Stimulated activated naive CD8-positive, alpha-beta T cell treated with anti-CD3 and anti-CD28 coated beads, Interleukin-15, Interleukin-2, amounts not matched to agents 100 ng/mL and 50 ng/mL, for 24 hours (primary cell): ENCODE measurements around the gene GRIK2.

Experiments used
- H3K27ac Mint-ChIP-seq: one replicate; pipeline ENCODE4 v1.8.0; 2021; ENCODE audit warnings: mild to moderate bottlenecking, mixed read lengths
- H3K27me3 Mint-ChIP-seq: one replicate; pipeline ENCODE4 v1.8.0; 2021; ENCODE audit warnings: mixed read lengths
- H3K36me3 Mint-ChIP-seq: one replicate; pipeline ENCODE4 v1.8.0; 2021; ENCODE audit warnings: low read depth, mixed read lengths
- H3K4me1 Mint-ChIP-seq: one replicate; pipeline ENCODE4 v1.8.0; 2021; ENCODE audit warnings: low read depth, mixed read lengths
- H3K4me3 Mint-ChIP-seq: one replicate; pipeline ENCODE4 v1.8.0; 2021; ENCODE audit warnings: mild to moderate bottlenecking, mixed read lengths
- H3K9me3 Mint-ChIP-seq: one replicate; pipeline ENCODE4 v1.8.0; 2021; ENCODE audit warnings: mixed read lengths

Gene GRIK2

GRCh38 chr6:101462576-101462975 is 69.1 kb downstream of the GRIK2 start:
- H3K27ac Mint-ChIP-seq, result no peak overlapping the region
- peaks cover 3% of the 10 kb centered on the region for H3K9me3 Mint-ChIP-seq
- H3K4me1 Mint-ChIP-seq, result no peaks in the 10 kb centered on the region
- no peaks in the 10 kb centered on the region for H3K36me3 Mint-ChIP-seq
- H3K27me3 Mint-ChIP-seq, result no peaks in the 10 kb centered on the region
- H3K4me3 Mint-ChIP-seq, result no peak overlapping the region

GRCh38 chr6:101465863-101466262 is 72.4 kb downstream of the GRIK2 start:
- Mint-ChIP-seq H3K27ac (no peak overlapping the region), H3K36me3 (no peaks in the 10 kb centered on the region), H3K4me3 (no peak overlapping the region), H3K27me3 (no peaks in the 10 kb centered on the region), H3K4me1 (no peaks in the 10 kb centered on the region), H3K9me3 (no peaks in the 10 kb centered on the region)

- H3K27ac Mint-ChIP-seq, result no peak overlapping the region
- no peaks in the 10 kb centered on the region for H3K4me1 Mint-ChIP-seq
- no peaks in the 10 kb centered on the region for H3K27me3 Mint-ChIP-seq
- no peaks in the 10 kb centered on the region for H3K9me3 Mint-ChIP-seq
- no peaks in the 10 kb centered on the region for H3K36me3 Mint-ChIP-seq
- no peak overlapping the region for H3K4me3 Mint-ChIP-seq
These were observed 83.9 kb downstream of the GRIK2 start for GRCh38 chr6:101477436-101477835.

- no peaks in the 10 kb centered on the region for H3K4me1 Mint-ChIP-seq
- no peaks in the 10 kb centered on the region for H3K27me3 Mint-ChIP-seq
- no peak overlapping the region for H3K27ac Mint-ChIP-seq
- no peaks in the 10 kb centered on the region for H3K36me3 Mint-ChIP-seq
- no peaks in the 10 kb centered on the region for H3K9me3 Mint-ChIP-seq
- H3K4me3 Mint-ChIP-seq, result no peak overlapping the region
These were observed 85.4 kb downstream of the GRIK2 start for GRCh38 chr6:101478891-101479290.

- H3K27me3 Mint-ChIP-seq, result no peaks in the 10 kb centered on the region
- H3K9me3 Mint-ChIP-seq, result no peaks in the 10 kb centered on the region
- H3K36me3 Mint-ChIP-seq, result no peaks in the 10 kb centered on the region
- H3K4me1 Mint-ChIP-seq, result no peaks in the 10 kb centered on the region
- H3K27ac Mint-ChIP-seq, result no peak overlapping the region
- H3K4me3 Mint-ChIP-seq, result no peak overlapping the region
These were observed 89.1 kb downstream of the GRIK2 start for GRCh38 chr6:101482606-101483005.

GRCh38 chr6:101484781-101485180 is 91.3 kb downstream of the GRIK2 start:
- no peaks in the 10 kb centered on the region for H3K4me1 Mint-ChIP-seq

GRCh38 chr6:101486124-101486523 is 92.6 kb downstream of the GRIK2 start:
- Mint-ChIP-seq H3K9me3 (no peaks in the 10 kb centered on the region), H3K4me1 (no peaks in the 10 kb centered on the region), H3K27ac (no peak overlapping the region), H3K4me3 (no peak overlapping the region), H3K36me3 (no peaks in the 10 kb centered on the region), H3K27me3 (no peaks in the 10 kb centered on the region)

More at GRCh38 chr6:101484781-101485180, 91.3 kb downstream of the GRIK2 start:
- no peaks in the 10 kb centered on the region for H3K9me3 Mint-ChIP-seq
- H3K27ac Mint-ChIP-seq, result no peak overlapping the region
- H3K4me3 Mint-ChIP-seq, result no peak overlapping the region
- no peaks in the 10 kb centered on the region for H3K36me3 Mint-ChIP-seq
- no peaks in the 10 kb centered on the region for H3K27me3 Mint-ChIP-seq

- Mint-ChIP-seq H3K27ac (no peak overlapping the region), H3K27me3 (no peaks in the 10 kb centered on the region), H3K4me3 (no peak overlapping the region), H3K9me3 (no peaks in the 10 kb centered on the region), H3K4me1 (no peaks in the 10 kb centered on the region), H3K36me3 (no peaks in the 10 kb centered on the region)
These were observed 93.2 kb downstream of the GRIK2 start for GRCh38 chr6:101486726-101487125.

GRCh38 chr6:101489456-101489855 is 95.9 kb downstream of the GRIK2 start:
- Mint-ChIP-seq H3K27ac (no peak overlapping the region), H3K9me3 (no peaks in the 10 kb centered on the region), H3K36me3 (no peaks in the 10 kb centered on the region), H3K4me3 (no peak overlapping the region), H3K27me3 (no peaks in the 10 kb centered on the region), H3K4me1 (no peaks in the 10 kb centered on the region)

- Mint-ChIP-seq H3K27ac (no peak overlapping the region), H3K4me3 (no peak overlapping the region), H3K4me1 (no peaks in the 10 kb centered on the region), H3K9me3 (no peaks in the 10 kb centered on the region), H3K27me3 (no peaks in the 10 kb centered on the region), H3K36me3 (no peaks in the 10 kb centered on the region)
These were observed 97.3 kb downstream of the GRIK2 start for GRCh38 chr6:101490857-101491256.

GRCh38 chr6:101502818-101503217 is 109.3 kb downstream of the GRIK2 start:
- Mint-ChIP-seq H3K27me3 (no peaks in the 10 kb centered on the region), H3K4me3 (no peak overlapping the region), H3K4me1 (no peaks in the 10 kb centered on the region), H3K36me3 (no peaks in the 10 kb centered on the region), H3K9me3 (no peaks in the 10 kb centered on the region), H3K27ac (no peak overlapping the region)

- H3K27me3 Mint-ChIP-seq, result no peaks in the 10 kb centered on the region
These were observed 116.0 kb downstream of the GRIK2 start for GRCh38 chr6:101509536-101509935.

GRCh38 chr6:101513181-101513580 is 119.7 kb downstream of the GRIK2 start:
- H3K27ac Mint-ChIP-seq, result no peak overlapping the region
- H3K4me1 Mint-ChIP-seq, result no peaks in the 10 kb centered on the region
- no peaks in the 10 kb centered on the region for H3K27me3 Mint-ChIP-seq
- H3K4me3 Mint-ChIP-seq, result no peak overlapping the region
- peaks cover 5% of the 10 kb centered on the region for H3K9me3 Mint-ChIP-seq
- no peaks in the 10 kb centered on the region for H3K36me3 Mint-ChIP-seq

More at GRCh38 chr6:101509536-101509935, 116.0 kb downstream of the GRIK2 start:
- Mint-ChIP-seq H3K36me3 (no peaks in the 10 kb centered on the region), H3K27ac (no peak overlapping the region), H3K9me3 (no peaks in the 10 kb centered on the region), H3K4me1 (no peaks in the 10 kb centered on the region), H3K4me3 (no peak overlapping the region)

GRCh38 chr6:101516578-101516977 is 123.1 kb downstream of the GRIK2 start:
- H3K27me3 Mint-ChIP-seq, result no peaks in the 10 kb centered on the region
- no peaks in the 10 kb centered on the region for H3K36me3 Mint-ChIP-seq
- no peak overlapping the region for H3K27ac Mint-ChIP-seq
- H3K4me1 Mint-ChIP-seq, result no peaks in the 10 kb centered on the region
- H3K9me3 Mint-ChIP-seq, result peaks cover 5% of the 10 kb centered on the region
- H3K4me3 Mint-ChIP-seq, result no peak overlapping the region

- no peaks in the 10 kb centered on the region for H3K27me3 Mint-ChIP-seq
- no peaks in the 10 kb centered on the region for H3K36me3 Mint-ChIP-seq
- H3K4me1 Mint-ChIP-seq, result no peaks in the 10 kb centered on the region
- H3K27ac Mint-ChIP-seq, result no peak overlapping the region
- H3K4me3 Mint-ChIP-seq, result no peak overlapping the region
- H3K9me3 Mint-ChIP-seq, result peaks cover 5% of the 10 kb centered on the region
These were observed 124.1 kb downstream of the GRIK2 start for GRCh38 chr6:101517632-101518031.

- H3K27me3 Mint-ChIP-seq, result no peaks in the 10 kb centered on the region
These were observed 128.7 kb downstream of the GRIK2 start for GRCh38 chr6:101522254-101522653.

More at GRCh38 chr6:101522254-101522653, 128.7 kb downstream of the GRIK2 start:
- no peak overlapping the region for H3K4me3 Mint-ChIP-seq
- no peak overlapping the region for H3K27ac Mint-ChIP-seq
- no peaks in the 10 kb centered on the region for H3K4me1 Mint-ChIP-seq
- H3K36me3 Mint-ChIP-seq, result no peaks in the 10 kb centered on the region
- peaks cover 7% of the 10 kb centered on the region for H3K9me3 Mint-ChIP-seq
